Ovary (tissue), 3 donors: ENCODE measurements around the gene ELMOD3.

Experiments used
- EP300 ChIP-seq: sonication (generic); formaldehyde crosslinking; IDR thresholded peaks from one replicate; pipeline ENCODE4 v1.6.1; 2017; ENCODE audit warnings: antibody characterized with exemption
- TF ChIP-seq, protein P1 (sequence below), 3 donors: fragments of 450-650 bp in 2 of 3; fragments of 200-600 bp in 1 of 3; IDR thresholded peaks; one replicate each; pipeline versions ENCODE4 v1.5.1 to v1.8.0; 2016 to 2022; ENCODE audit warnings: antibody characterized with exemption in 3 of 3, mild to moderate bottlenecking in 1 of 3
- donor health status: DM: no; HTN: no; CAD: no.

DNA sequence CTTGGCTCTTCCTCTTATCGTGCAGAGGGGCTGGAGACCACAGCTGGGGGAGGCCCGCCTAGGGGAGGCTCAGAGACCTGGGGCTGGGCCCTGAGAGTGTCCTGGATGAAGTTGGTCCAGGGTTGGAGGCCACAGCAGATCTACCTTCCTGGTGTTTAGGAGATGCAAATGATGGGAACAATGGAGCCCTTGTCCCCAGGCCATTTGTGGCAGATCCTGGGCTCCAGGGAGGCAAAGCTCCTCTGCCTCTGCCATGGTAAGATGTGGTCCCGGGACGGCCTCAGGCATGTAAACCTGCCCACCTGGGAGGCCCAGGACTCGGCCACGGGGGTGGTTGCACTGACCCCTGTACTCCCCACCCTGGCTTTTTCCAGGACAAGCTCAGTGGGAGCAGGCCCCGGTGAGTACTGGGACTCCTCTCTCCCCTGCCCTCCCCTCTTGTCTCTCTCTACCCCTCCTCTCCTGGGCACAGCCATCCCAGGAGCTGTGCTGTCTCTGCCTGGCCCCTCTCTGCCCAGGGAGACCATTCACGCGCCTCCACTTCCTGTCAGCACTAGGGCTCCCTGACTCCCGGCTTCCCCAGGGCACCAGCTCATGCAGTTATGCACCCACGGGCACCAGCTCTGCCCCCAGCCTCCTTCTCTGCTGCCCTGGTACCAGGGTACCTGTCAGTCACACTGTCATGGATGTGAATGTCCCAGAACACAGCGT is 74.8 kb downstream of the ELMOD3 start:
- TF ChIP-seq EP300 = no peak
- TF ChIP-seq, protein P1, sequence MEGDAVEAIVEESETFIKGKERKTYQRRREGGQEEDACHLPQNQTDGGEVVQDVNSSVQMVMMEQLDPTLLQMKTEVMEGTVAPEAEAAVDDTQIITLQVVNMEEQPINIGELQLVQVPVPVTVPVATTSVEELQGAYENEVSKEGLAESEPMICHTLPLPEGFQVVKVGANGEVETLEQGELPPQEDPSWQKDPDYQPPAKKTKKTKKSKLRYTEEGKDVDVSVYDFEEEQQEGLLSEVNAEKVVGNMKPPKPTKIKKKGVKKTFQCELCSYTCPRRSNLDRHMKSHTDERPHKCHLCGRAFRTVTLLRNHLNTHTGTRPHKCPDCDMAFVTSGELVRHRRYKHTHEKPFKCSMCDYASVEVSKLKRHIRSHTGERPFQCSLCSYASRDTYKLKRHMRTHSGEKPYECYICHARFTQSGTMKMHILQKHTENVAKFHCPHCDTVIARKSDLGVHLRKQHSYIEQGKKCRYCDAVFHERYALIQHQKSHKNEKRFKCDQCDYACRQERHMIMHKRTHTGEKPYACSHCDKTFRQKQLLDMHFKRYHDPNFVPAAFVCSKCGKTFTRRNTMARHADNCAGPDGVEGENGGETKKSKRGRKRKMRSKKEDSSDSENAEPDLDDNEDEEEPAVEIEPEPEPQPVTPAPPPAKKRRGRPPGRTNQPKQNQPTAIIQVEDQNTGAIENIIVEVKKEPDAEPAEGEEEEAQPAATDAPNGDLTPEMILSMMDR (IDR thresholded peaks at IDR 0.05) = no peak
